D721Med (cell line): ENCODE results near the gene SLC5A9.

Source experiments
- DNase-seq: peaks from one replicate; pipeline ENCODE4 v3.0.0; 2011; ENCODE audit warnings: low spot score; ENCODE audit not compliant: insufficient read length
- FAIRE-seq: peaks from 2 replicates; lab custom pipeline; 2011; peaks lifted over from hg19 to GRCh38; lab: Jason Lieb, UNC
- CTCF ChIP-seq: IDR thresholded peaks from 2 replicates; pipeline ENCODE4 v1.5.1; 2012; ENCODE audit warnings: mild to moderate bottlenecking, control low read depth; ENCODE audit not compliant: insufficient read depth; ENCODE audit errors: missing control alignments

Gene SLC5A9

GRCh38 chr1:48187969-48188563 lies 34.5 kb upstream of the SLC5A9 start:
- FAIRE-seq (no peak), DNase-seq (no peak)
- TF ChIP-seq CTCF, result no peak

GRCh38 chr1:48190881-48191280 lies 31.6 kb upstream of the SLC5A9 start:
- FAIRE-seq (no peak), DNase-seq (no peak)
- no peak for TF ChIP-seq CTCF

- DNase-seq (no peak), FAIRE-seq (no peak)
- no peak for TF ChIP-seq CTCF
These were observed 27.7 kb upstream of the SLC5A9 start for GRCh38 chr1:48194801-48195200.

GRCh38 chr1:48196237-48196636 lies 26.3 kb upstream of the SLC5A9 start:
- no peak for DNase-seq

GRCh38 chr1:48198970-48199369 lies 23.5 kb upstream of the SLC5A9 start:
- FAIRE-seq (no peak), DNase-seq (no peak)
- TF ChIP-seq CTCF, result no peak

More at GRCh38 chr1:48196237-48196636, 26.3 kb upstream of the SLC5A9 start:
- TF ChIP-seq CTCF, result no peak
- FAIRE-seq, result no peak

- no peak for DNase-seq
- no peak for FAIRE-seq
- no peak for TF ChIP-seq CTCF
These were observed 22.2 kb upstream of the SLC5A9 start for GRCh38 chr1:48200166-48200900.
